ENCODE results near the gene CDK4.
A peak's percentile ranks its signal among the peaks of the same experiment; 100 is the strongest.

Gene CDK4

DNA sequence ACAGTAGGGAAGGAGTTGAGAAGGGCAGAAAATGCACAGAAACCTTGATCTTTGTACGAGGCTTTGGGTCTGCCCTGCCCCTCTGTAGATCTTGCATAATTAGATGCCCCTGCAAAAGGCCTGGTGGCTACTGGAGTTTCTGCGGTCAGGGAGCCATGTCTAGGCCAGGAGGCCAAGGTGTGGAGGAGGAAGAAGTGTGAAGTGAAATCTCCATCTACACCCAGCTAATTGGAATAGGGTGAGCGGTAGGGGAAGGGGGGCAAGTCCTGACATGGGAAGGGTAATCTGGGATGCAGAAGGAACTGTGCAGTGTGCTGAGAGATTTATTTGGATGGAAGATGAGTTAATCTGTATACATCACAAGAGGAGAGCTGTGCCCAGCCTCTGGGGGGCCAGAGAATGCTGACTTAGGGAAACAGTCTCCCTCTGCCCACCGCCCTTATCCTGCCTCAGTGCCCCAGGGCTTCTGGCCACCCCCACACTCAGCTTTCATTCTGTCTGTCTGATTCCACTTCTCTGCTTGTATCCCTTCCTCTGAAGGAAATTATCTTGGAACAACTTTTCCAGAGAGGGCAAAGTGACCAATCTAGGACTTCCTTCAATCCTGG is 9.4 kb upstream of the CDK4 start:
- no peak for TF ChIP-seq POLR2AphosphoS5 (IDR thresholded peaks at IDR 0.05; ENCODE audit: low read depth, low read length)
- no peak for TF ChIP-seq TAF1 (IDR thresholded peaks at IDR 0.05; ENCODE audit: borderline replicate concordance, insufficient read depth, low read length)
- TF ChIP-seq SIN3A (IDR thresholded peaks at IDR 0.05; ENCODE audit: borderline replicate concordance, insufficient read depth, low read length), result no peak
- TF ChIP-seq, protein P1, sequence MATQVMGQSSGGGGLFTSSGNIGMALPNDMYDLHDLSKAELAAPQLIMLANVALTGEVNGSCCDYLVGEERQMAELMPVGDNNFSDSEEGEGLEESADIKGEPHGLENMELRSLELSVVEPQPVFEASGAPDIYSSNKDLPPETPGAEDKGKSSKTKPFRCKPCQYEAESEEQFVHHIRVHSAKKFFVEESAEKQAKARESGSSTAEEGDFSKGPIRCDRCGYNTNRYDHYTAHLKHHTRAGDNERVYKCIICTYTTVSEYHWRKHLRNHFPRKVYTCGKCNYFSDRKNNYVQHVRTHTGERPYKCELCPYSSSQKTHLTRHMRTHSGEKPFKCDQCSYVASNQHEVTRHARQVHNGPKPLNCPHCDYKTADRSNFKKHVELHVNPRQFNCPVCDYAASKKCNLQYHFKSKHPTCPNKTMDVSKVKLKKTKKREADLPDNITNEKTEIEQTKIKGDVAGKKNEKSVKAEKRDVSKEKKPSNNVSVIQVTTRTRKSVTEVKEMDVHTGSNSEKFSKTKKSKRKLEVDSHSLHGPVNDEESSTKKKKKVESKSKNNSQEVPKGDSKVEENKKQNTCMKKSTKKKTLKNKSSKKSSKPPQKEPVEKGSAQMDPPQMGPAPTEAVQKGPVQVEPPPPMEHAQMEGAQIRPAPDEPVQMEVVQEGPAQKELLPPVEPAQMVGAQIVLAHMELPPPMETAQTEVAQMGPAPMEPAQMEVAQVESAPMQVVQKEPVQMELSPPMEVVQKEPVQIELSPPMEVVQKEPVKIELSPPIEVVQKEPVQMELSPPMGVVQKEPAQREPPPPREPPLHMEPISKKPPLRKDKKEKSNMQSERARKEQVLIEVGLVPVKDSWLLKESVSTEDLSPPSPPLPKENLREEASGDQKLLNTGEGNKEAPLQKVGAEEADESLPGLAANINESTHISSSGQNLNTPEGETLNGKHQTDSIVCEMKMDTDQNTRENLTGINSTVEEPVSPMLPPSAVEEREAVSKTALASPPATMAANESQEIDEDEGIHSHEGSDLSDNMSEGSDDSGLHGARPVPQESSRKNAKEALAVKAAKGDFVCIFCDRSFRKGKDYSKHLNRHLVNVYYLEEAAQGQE (IDR thresholded peaks at IDR 0.05; ENCODE audit: insufficient read depth in 1 of 2, low read depth in 2 of 2, low read length in 2 of 2), result no peak
- TF ChIP-seq FOXP2 (optimal IDR thresholded peaks at IDR 0.05; ENCODE audit: borderline replicate concordance, extremely low read depth, extremely low read length, insufficient read depth), result no peak

DNA sequence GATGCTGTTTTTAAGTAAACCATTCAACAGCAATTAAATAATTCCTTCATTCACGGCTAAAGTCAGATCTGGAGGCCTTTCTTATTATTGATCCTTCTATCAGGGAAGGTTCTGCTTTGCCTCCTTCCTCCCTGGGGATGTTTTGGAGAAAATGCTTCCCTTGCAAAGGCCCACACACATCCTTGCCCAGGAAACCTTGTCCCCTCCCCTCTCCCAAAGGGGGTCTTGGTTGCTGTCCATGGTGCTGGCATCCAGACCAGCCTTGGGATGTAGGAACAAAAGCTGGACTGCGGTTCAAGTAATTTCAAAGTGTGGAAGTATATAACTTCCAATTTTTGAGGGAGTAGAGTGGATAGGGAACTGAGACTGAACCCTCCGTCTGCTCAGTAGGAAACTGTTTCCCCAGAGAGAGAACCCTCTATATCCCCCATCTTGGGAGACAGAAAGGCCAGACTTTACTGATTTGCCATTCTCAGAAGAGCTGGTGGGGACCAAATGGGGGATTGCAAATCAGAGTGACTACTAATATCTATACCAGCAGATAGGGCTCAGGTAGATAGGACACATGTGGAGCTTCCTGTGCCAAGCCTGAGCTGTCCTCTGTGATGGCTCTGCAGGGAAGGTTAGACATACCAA is 8.4 kb upstream of the CDK4 start:
- TF ChIP-seq, protein P1 (IDR thresholded peaks at IDR 0.05; ENCODE audit: insufficient read depth in 1 of 2, low read depth in 2 of 2, low read length in 2 of 2), result peak; percentile 87 to 97
- TF ChIP-seq TAF1 (IDR thresholded peaks at IDR 0.05; ENCODE audit: borderline replicate concordance, insufficient read depth, low read length), result no peak

DNA sequence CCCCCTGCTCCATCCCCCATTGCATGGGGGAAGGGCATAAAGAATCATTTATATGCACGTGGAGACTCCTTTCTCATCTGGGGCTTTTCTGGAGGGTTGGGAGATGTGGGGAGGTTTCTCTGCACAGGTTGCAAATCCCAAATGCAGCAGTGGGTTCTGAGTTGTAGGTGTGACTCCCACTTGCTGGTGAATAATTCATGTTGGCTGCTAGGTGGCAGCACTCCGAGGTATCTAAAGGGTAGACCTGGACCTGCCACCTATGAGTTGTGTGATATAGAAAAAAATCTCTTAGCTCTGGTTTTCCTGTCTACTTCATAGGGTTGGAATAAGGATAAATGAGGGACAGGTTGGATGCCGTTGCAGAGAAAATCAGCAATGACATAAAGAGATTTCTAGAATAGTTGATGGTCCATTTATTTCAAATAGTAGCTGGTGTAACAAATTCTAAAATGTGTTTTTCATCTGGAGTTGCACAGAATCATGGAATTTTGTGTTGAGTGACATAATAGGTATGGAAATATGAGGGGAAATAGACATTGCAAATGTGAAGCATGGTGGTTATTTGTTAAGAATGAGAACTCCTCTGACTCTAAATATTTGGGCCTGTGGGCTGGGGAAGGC is 7.4 kb upstream of the CDK4 start:
- TF ChIP-seq SIN3A (IDR thresholded peaks at IDR 0.05; ENCODE audit: borderline replicate concordance, insufficient read depth, low read length), result no peak
- no peak for TF ChIP-seq FOXP2 (optimal IDR thresholded peaks at IDR 0.05; ENCODE audit: borderline replicate concordance, extremely low read depth, extremely low read length, insufficient read depth)
- TF ChIP-seq, protein P1 (IDR thresholded peaks at IDR 0.05; ENCODE audit: insufficient read depth in 1 of 2, low read depth in 2 of 2, low read length in 2 of 2), result no peak
- TF ChIP-seq TAF1 (IDR thresholded peaks at IDR 0.05; ENCODE audit: borderline replicate concordance, insufficient read depth, low read length), result no peak
- TF ChIP-seq POLR2AphosphoS5 (IDR thresholded peaks at IDR 0.05; ENCODE audit: low read depth, low read length), result no peak

DNA sequence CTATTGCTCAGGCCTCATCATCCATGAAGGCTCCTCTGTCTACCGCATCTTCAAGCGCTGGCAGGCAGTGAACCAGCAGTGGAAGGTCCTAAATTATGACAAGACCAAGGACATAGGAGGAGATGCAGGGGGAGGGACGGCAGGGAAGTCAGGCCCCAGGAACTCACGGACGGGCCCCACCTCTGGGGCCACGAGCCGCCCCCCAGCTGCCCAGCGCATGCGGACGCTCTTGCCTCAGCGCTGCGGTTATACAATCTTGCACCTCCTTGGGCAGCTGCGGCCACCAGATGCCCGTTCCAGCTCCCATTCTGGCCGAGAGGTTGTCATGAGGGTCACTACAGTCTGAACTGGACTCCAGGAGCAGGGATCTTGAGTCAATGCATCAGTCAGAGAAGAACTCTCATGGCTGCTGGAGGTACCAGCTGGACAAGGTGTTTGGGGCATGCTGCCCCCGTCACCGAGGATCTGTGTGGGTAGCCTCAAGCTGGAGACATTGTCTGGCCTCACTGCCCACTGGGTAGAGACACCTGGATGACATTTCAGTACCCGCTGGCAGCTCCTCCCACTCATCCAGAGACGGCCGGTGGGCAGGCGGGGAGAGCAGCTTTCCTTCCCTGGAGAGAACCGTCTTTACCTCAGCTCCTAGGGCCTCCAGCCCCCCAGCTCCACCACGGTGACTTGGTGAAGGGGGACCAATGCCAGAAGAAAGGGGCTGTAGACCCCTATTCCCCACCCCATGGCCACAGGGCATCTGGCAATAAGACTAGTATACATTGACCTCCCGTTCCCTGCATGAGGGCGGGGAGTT is 6.6 kb upstream of the CDK4 start:
- TF ChIP-seq FOXP2 (optimal IDR thresholded peaks at IDR 0.05; ENCODE audit: borderline replicate concordance, extremely low read depth, extremely low read length, insufficient read depth), result no peak
- TF ChIP-seq TAF1 (IDR thresholded peaks at IDR 0.05; ENCODE audit: borderline replicate concordance, insufficient read depth, low read length), result no peak
- TF ChIP-seq, protein P1 (IDR thresholded peaks at IDR 0.05; ENCODE audit: insufficient read depth in 1 of 2, low read depth in 2 of 2, low read length in 2 of 2), result no peak
- no peak for TF ChIP-seq SIN3A (IDR thresholded peaks at IDR 0.05; ENCODE audit: borderline replicate concordance, insufficient read depth, low read length)

Data from PFSK-1 (cell line).